ENCODE measurements around the gene PRKN.

DNA sequence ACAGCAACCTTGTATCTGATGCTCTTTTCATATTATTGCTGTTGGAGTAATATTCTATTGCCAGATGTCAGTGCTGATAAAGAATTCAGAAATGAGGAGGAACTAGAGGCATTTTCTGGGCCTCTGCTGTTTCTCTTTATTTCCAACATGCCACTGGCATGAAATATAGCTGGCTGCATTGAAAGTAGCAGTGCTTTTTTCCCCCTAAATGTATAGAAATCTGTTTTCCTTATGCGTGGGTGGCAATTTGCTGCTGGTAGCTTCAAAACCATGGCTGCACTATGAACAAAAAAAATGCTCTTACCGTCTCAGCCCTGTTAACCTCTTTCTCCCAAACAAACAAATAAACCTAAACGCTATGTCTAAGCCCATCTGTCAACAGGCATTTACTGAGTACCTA, 1011.4 kb downstream of the PRKN start:
- TF ChIP-seq, protein P1, sequence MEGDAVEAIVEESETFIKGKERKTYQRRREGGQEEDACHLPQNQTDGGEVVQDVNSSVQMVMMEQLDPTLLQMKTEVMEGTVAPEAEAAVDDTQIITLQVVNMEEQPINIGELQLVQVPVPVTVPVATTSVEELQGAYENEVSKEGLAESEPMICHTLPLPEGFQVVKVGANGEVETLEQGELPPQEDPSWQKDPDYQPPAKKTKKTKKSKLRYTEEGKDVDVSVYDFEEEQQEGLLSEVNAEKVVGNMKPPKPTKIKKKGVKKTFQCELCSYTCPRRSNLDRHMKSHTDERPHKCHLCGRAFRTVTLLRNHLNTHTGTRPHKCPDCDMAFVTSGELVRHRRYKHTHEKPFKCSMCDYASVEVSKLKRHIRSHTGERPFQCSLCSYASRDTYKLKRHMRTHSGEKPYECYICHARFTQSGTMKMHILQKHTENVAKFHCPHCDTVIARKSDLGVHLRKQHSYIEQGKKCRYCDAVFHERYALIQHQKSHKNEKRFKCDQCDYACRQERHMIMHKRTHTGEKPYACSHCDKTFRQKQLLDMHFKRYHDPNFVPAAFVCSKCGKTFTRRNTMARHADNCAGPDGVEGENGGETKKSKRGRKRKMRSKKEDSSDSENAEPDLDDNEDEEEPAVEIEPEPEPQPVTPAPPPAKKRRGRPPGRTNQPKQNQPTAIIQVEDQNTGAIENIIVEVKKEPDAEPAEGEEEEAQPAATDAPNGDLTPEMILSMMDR (conservative IDR thresholded peaks at IDR 0.05) = no peak
- no peak for TF ChIP-seq EZH2 (IDR thresholded peaks at IDR 0.05; ENCODE audit: low read depth)
